ENCODE data around the gene OXCT1.

DNA sequence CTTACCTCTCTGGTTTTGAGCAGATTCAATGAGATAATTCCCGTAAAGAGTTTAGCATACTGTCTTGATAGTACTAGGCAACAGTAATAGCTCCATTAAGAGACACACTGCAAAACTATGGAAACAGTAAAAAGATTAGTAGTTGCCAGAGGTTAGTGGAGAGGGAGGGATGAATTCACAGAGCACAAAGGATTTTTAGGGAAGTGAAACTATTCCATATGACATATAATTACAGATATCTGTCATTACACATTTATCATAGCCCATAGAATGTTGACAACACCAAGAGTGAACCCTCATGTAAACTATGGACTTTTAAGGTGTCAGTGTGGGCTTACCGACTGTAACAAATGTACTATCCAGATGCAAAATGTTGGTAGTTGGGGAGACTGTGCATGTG, 183.5 kb downstream of the OXCT1 start:
- no peak for TF ChIP-seq CTCF (IDR thresholded peaks at IDR 0.05; ENCODE audit: extremely low read depth in 1 of 2, insufficient read depth in 1 of 2, low read depth in 1 of 2, low read length in 2 of 2)
- TF ChIP-seq POLR2A (IDR thresholded peaks at IDR 0.05; ENCODE audit: low read depth, low read length): no peak
- TF ChIP-seq POLR2AphosphoS5 (IDR thresholded peaks at IDR 0.05; ENCODE audit: insufficient read depth, low read depth, low read length): no peak
- no peak for TF ChIP-seq FOS (IDR thresholded peaks at IDR 0.05; ENCODE audit: borderline replicate concordance, insufficient read depth, low read length)
- TF ChIP-seq EZH2 (IDR thresholded peaks at IDR 0.05; ENCODE audit: borderline replicate concordance, low read depth, low read length, severe bottlenecking): no peak
- no peak for TF ChIP-seq JUN (IDR thresholded peaks at IDR 0.05; ENCODE audit: borderline replicate concordance, insufficient read depth, insufficient read length, low read depth)
